ENCODE measurements around the gene KLHL26. TPM values are rescaled to one million over a fixed set of nuclear protein-coding genes. Genes with fewer than 3 reads are reported as not detected.

KLHL26 gene
- total RNA-seq, 1 donor from 2014 or later: 52.8 TPM

DNA sequence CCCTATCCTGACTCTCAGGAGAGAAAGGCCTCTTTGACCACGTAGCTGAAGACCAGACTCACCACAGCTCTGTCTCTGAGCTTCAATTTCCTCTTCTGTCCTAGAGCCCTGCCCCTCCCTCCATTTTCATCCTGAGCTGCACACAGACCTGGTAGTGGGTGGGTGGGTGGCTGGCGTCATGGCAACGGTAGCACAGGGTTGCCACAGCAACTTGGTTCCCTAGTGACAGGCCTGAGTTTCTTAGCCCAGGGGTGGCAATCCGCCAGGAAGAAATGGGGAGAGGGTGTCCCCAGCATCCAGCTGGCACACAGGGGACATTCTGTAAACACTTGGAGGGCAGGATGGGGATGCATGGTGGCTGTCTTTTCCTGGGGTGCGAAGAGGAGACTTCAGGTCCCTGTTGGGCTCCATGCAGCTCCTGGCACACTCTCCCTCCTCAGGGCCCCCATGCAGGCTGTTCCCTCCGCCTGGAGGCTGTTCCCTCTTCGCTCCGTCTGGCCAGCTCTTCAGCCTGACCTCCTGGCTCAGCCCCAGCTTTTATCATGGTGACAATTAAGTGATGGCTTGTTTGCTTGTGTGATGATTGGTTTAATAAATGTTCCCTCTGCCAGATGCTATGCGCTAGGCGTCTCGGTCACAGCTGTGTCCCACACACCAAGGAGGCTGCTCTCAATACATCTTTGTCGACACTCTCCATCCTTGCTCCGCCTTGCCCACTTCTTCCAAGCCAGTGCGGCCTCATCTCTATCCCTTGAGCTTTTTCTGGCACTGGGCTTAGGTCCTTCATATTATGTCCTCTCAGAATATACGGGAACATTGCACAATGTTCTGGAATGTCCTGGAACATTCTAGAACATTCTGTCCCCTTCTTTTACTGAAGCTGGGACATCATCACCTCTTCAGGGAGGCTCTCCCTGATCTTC is 7.4 kb upstream of the KLHL26 start:
- DNase-seq (ENCODE audit: low spot score in 2 of 2): no peak
- no peak overlapping the region for H3K27ac ChIP-seq
- H3K27me3 ChIP-seq: no peaks in the 10 kb centered on the region
- peaks cover 0 to 5% of the 10 kb centered on the region in 2 donors for H3K4me1 ChIP-seq
- H3K4me3 ChIP-seq: no peak overlapping the region
- H3K36me3 ChIP-seq: no peaks in the 10 kb centered on the region
- TF ChIP-seq, protein P1, sequence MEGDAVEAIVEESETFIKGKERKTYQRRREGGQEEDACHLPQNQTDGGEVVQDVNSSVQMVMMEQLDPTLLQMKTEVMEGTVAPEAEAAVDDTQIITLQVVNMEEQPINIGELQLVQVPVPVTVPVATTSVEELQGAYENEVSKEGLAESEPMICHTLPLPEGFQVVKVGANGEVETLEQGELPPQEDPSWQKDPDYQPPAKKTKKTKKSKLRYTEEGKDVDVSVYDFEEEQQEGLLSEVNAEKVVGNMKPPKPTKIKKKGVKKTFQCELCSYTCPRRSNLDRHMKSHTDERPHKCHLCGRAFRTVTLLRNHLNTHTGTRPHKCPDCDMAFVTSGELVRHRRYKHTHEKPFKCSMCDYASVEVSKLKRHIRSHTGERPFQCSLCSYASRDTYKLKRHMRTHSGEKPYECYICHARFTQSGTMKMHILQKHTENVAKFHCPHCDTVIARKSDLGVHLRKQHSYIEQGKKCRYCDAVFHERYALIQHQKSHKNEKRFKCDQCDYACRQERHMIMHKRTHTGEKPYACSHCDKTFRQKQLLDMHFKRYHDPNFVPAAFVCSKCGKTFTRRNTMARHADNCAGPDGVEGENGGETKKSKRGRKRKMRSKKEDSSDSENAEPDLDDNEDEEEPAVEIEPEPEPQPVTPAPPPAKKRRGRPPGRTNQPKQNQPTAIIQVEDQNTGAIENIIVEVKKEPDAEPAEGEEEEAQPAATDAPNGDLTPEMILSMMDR (IDR thresholded peaks at IDR 0.05): no peak
- no peaks in the 10 kb centered on the region for H3K9me3 ChIP-seq
- intact Hi-C loops (cut with DNase I): no loop called here

DNA sequence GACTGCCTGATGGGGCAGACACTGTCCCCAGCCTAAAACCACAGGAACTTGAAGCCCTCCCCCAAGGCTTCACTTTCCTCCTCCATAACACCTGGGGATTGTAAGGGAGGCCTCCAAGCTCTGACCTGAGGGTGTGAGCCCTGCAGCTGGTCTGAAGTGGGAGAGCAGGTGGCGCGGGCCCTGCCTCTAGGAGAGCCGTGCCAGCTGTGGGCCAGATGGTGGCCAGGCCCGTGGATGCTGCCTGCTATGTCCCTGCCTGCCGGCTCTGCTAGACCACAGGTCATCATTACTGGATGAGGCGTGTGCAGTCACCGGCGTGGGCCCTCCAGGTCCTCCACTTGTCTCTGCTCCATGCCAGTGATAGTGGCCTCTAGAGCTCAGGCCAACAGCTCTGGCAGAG is 3.5 kb upstream of the KLHL26 start:
- Histone ChIP-seq H3K36me3 (no peaks in the 10 kb centered on the region), H3K4me1 (peaks cover 7 to 15% of the 10 kb centered on the region in 2 donors), H3K27ac (no peak overlapping the region), H3K4me3 (no peak overlapping the region), H3K27me3 (no peaks in the 10 kb centered on the region), H3K9me3 (no peaks in the 10 kb centered on the region)
- no peak for DNase-seq (ENCODE audit: low spot score in 2 of 2)
- TF ChIP-seq, protein P1 (IDR thresholded peaks at IDR 0.05): no peak
- intact Hi-C loops (cut with DNase I): no loop called here

DNA sequence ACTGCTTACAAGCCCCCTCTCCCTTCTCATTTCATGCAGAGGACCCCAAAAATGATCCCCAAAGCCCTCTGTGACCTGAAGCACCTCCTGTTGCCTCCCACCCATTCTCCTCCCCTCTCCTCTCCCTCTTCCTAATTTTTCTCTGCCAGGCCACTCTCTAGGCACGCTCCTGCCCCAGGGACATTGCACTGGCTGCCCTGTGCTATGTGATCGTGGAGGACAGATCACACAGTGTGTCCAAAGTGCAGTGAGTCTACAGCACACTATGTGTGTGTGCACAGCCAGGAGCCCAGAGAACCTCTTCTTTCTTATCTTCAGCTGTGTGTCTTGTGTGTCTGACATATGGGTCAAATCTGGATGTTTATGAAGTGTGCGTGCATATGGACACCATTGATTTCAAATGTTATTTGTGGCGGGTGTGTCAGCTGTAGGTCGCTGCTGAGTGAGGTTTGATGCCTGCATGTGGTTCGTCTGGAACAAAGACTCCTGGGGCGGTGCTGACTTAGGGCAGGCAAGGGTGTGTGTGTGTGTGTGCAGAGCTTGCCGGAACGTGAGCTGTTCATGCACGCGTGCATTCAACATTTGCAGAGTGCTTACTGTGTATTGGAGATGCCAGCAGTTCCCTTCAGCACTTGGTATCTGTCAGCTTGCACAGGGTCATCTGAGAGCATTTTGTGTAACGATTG is 2.1 kb upstream of the KLHL26 start:
- Histone ChIP-seq H3K4me3 (no peak overlapping the region), H3K9me3 (no peaks in the 10 kb centered on the region), H3K27me3 (no peaks in the 10 kb centered on the region), H3K4me1 (peaks cover 7 to 12% of the 10 kb centered on the region in 2 donors), H3K27ac (no peak overlapping the region), H3K36me3 (no peaks in the 10 kb centered on the region)
- DNase-seq (ENCODE audit: low spot score in 2 of 2): no peak
- TF ChIP-seq, protein P1 (IDR thresholded peaks at IDR 0.05): no peak
- intact Hi-C loops (cut with DNase I): loop anchor here (5.0 kb wide), 1 partner anchor 42 kb away; no protein-coding TSS in a partner anchor

DNA sequence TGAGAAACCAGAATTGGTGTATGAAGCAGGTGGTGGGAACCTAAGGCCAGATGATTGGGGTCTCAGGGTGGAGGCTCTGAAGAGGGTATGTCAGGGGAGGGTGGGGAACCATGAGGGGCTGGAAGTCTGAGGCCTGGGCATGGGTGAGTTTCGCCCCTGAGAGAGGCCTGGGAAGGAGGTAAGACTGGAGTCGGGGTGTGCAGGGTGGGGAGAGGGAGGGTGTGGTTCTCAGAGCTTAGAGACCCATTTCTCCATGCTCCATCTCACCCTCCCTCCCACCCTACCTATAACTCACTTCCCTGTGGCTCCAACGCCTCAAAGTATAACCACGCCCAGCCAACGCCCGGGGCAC is 1.0 kb upstream of the KLHL26 start:
- TF ChIP-seq, protein P1 (IDR thresholded peaks at IDR 0.05): no peak
- Histone ChIP-seq H3K9me3 (no peaks in the 10 kb centered on the region), H3K4me1 (peaks cover 7 to 9% of the 10 kb centered on the region in 2 donors), H3K36me3 (peaks cover 0 to under 1% of the 10 kb centered on the region in 2 donors), H3K4me3 (peak overlapping the region in 1 of 2 donors; percentile 85), H3K27ac (peak overlapping the region; percentile 4 to 94), H3K27me3 (no peaks in the 10 kb centered on the region)
- no peak for DNase-seq (ENCODE audit: low spot score in 2 of 2)
- intact Hi-C loops (cut with DNase I): loop anchor here (1.0 to 5.0 kb wide), 3 partner anchors 44 to 114 kb away; partner anchors contain the start of genes CRTC1 and ELL

DNA sequence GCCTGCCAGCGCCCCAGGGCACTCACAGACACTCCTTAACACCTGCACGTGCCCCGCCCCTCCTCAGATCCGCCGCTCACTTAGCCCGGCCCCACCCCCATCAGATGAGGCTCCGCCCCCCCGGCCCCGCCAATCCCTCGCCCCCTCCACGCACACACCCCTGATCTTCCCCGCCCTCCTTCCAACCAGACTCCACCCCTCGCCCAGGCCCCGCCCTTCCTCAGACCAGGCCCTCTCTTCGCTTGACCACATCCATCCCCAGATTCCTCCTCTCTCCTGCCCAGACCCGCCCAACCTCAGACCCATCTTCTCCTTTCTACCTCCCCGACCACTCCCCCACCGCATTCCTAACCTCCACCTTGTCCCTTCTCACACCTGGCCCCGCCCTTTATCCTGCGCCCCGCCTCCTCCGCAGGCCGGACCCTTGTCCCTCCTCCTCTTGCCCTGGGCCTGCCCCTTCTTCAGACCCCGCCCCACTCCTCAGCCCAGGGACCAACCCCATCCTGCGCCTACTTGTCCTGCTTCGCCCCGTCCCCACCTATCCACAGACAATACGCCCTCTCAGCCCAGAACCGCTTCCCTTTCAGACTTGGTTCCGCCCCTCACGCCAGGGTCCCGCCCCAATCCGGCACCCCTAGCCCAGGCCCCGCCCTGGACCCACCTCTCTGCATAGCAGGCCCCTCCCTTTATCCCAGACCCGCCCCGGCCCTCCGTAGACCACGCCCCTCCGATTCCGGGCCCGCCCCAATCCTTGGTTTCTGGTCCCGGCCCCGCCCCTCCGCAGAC is 452 bp upstream of the KLHL26 start:
- TF ChIP-seq, protein P1 (IDR thresholded peaks at IDR 0.05): no peak
- intact Hi-C loops (cut with DNase I): loop anchor here (1.0 to 5.0 kb wide), 3 partner anchors 44 to 114 kb away; partner anchors contain the start of genes CRTC1 and ELL
- Histone ChIP-seq H3K36me3 (peaks cover 0 to 3% of the 10 kb centered on the region in 2 donors), H3K27me3 (no peaks in the 10 kb centered on the region), H3K27ac (peak overlapping the region; percentile 88 to 94), H3K4me3 (peak overlapping the region; percentile 85 to 95), H3K9me3 (no peaks in the 10 kb centered on the region), H3K4me1 (peaks cover 7 to 9% of the 10 kb centered on the region in 2 donors)
- DNase-seq (ENCODE audit: low spot score in 2 of 2): peak; percentile 89 to 99

Measured in ascending aorta (tissue), 2 donors.